ENCODE results near the gene FAM234B. TPM values are rescaled to one million over a fixed set of nuclear protein-coding genes. Genes with fewer than 3 reads are reported as not detected.

FAM234B gene
- total and polyA plus RNA-seq, 8 donors = 1.1 to 4.6 (median 3.7) TPM

DNA sequence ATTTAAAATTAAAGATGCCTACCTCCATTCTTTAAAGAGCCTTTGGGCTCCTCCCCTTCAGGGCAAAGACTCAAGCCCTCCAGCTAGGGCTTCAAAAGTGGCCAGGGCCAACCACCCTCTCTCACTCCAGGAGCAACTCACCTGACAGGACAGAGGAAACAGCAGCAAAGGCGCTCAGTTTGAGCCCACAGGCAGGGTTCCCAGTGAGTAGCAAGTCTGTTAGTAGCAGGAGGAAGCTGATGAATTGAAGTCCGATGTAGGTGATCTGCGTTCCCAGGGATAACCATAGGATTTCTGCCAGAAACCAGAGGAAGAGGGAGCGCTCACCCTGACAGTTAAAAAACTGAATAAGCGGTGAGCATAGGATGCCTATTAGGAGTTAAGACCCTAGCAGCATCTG is 43.6 kb downstream of the FAM234B start:
- WGBS, 2 donors = 85 to 87% methylated on average over 5 of the region's 5 CpGs
- no peak for DNase-seq
- H3K9me3 ChIP-seq = no peaks in the 10 kb centered on the region
- H3K4me3 ChIP-seq = no peak overlapping the region
- no peaks in the 10 kb centered on the region for H3K4me1 ChIP-seq
- no peaks in the 10 kb centered on the region for H3K36me3 ChIP-seq
- no peak for FAIRE-seq
- intact Hi-C loops (cut with DNase I) = no loop called here
- no peaks in the 10 kb centered on the region for H3K27me3 ChIP-seq
- ATAC-seq = no peak
- no peak overlapping the region for H3K27ac ChIP-seq
- TF ChIP-seq, protein P1, sequence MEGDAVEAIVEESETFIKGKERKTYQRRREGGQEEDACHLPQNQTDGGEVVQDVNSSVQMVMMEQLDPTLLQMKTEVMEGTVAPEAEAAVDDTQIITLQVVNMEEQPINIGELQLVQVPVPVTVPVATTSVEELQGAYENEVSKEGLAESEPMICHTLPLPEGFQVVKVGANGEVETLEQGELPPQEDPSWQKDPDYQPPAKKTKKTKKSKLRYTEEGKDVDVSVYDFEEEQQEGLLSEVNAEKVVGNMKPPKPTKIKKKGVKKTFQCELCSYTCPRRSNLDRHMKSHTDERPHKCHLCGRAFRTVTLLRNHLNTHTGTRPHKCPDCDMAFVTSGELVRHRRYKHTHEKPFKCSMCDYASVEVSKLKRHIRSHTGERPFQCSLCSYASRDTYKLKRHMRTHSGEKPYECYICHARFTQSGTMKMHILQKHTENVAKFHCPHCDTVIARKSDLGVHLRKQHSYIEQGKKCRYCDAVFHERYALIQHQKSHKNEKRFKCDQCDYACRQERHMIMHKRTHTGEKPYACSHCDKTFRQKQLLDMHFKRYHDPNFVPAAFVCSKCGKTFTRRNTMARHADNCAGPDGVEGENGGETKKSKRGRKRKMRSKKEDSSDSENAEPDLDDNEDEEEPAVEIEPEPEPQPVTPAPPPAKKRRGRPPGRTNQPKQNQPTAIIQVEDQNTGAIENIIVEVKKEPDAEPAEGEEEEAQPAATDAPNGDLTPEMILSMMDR (IDR thresholded peaks at IDR 0.05) = no peak

DNA sequence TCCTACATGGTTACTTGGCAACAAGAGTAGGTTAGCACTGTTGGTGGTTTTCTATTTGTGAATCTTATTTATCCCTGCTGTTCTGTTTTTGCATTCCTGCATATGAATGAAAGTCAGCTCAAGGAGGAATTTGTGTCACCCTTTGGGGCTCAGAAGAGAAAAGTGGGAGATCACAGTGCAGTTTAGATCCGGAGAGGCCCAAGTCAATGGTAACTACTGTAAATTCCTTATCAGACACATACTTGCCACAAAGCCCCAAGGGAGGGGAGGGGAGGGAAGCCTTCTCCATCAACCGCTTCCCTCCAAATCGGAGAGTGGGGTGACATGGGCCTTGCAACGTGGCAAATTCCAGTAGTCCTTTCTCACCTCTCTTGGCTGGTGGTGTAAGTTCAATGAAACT is 44.3 kb downstream of the FAM234B start:
- Histone ChIP-seq H3K4me3 (no peak overlapping the region), H3K27ac (no peak overlapping the region), H3K27me3 (no peaks in the 10 kb centered on the region), H3K9me3 (no peaks in the 10 kb centered on the region), H3K4me1 (no peaks in the 10 kb centered on the region), H3K36me3 (no peaks in the 10 kb centered on the region)
- ATAC-seq (no peak), FAIRE-seq (no peak), DNase-seq (no peak)
- TF ChIP-seq, protein P1 (IDR thresholded peaks at IDR 0.05) = no peak
- 85% methylated on average over 4 of the region's 4 CpGs for WGBS, 2 donors
- intact Hi-C loops (cut with DNase I) = no loop called here

GRCh38 chr12:13090054-13090453 is 45.9 kb downstream of the FAM234B start:
- TF ChIP-seq, protein P1 (IDR thresholded peaks at IDR 0.05) = no peak
- FAIRE-seq = no peak
- DNase-seq = no peak
- intact Hi-C loops (cut with DNase I) = no loop called here
- H3K27ac ChIP-seq = no peak overlapping the region
- no peaks in the 10 kb centered on the region for H3K36me3 ChIP-seq
- no peak for ATAC-seq
- peaks cover 0 to 4% (median 0%) of the 10 kb centered on the region in 3 donors for H3K4me1 ChIP-seq
- WGBS, 2 donors = 87 to 93% methylated on average over 4 of the region's 4 CpGs
- H3K4me3 ChIP-seq = no peak overlapping the region
- H3K27me3 ChIP-seq = no peaks in the 10 kb centered on the region
- H3K9me3 ChIP-seq = no peaks in the 10 kb centered on the region

- H3K27me3 ChIP-seq = no peaks in the 10 kb centered on the region
- no peaks in the 10 kb centered on the region for H3K9me3 ChIP-seq
- no peaks in the 10 kb centered on the region for H3K36me3 ChIP-seq
- TF ChIP-seq, protein P1 (IDR thresholded peaks at IDR 0.05) = no peak
- ATAC-seq (no peak), DNase-seq (no peak), FAIRE-seq (no peak)
- 61 to 70% methylated on average over 6 of the region's 6 CpGs for WGBS, 2 donors
- intact Hi-C loops (cut with DNase I) = no loop called here
- H3K4me3 ChIP-seq = no peak overlapping the region
- peaks cover 0 to 8% (median 0%) of the 10 kb centered on the region in 3 donors for H3K4me1 ChIP-seq
- H3K27ac ChIP-seq = no peak overlapping the region
These were observed 47.7 kb downstream of the FAM234B start for GRCh38 chr12:13091832-13092231.

DNA sequence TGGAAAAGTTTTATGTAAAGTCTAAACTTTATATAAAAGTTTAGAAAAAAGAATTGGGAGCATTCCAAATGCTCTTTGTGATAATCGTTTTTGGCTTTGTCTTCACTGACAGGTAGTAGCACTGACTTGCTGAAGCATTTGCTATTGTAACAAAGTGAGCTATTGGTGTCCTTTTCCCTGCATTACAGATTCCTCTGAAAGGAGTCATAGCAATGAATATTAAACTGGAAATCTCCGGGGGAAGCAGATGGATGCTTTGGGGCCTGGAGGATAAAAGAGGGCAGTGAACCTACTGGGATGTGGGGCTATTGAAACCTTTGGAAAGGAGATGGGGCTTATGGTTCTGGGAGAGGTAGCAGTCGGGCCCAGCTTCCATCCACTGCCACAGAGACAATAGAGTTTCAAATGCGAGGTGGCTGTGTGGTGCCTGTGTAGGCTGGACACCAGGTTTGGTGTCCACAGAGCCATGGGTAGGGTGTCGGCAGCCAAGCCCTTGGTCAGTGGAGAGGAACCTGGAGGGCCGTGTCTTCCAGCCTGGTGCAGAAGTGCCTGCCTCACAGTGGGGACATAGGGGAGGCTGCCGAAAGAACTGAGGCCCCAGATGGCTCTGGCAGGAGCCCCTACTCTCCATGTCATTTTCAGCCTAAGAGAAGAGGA is 49.1 kb downstream of the FAM234B start:
- Histone ChIP-seq H3K36me3 (no peaks in the 10 kb centered on the region), H3K4me3 (no peak overlapping the region), H3K27me3 (no peaks in the 10 kb centered on the region), H3K27ac (peak overlapping the region in 1 of 4 donors; percentile 13), H3K4me1 (peaks cover 0 to 13% (median 0%) of the 10 kb centered on the region in 3 donors), H3K9me3 (no peaks in the 10 kb centered on the region)
- ATAC-seq (no peak), FAIRE-seq (no peak), DNase-seq (no peak)
- intact Hi-C loops (cut with DNase I) = no loop called here
- WGBS, 2 donors = 56 to 62% methylated on average over 7 of the region's 7 CpGs
- TF ChIP-seq, protein P1 (IDR thresholded peaks at IDR 0.05) = no peak

Measured in pancreas (tissue), 10 donors.